Aortic smooth muscle cell (primary cell): ENCODE results near the gene PMIS2. TPM values are rescaled to one million over a fixed set of nuclear protein-coding genes. Genes with fewer than 3 reads are reported as not detected.

Source experiments
- total RNA-seq: library from RNA; depleted of rRNA; stranded (reverse); fragments of >200 nt; gene quantifications from 2 replicates; pipeline ENCODE4 v1.2.3, GENCODE V29; 2014

The PMIS2 gene
- not detected in 2 replicates for total RNA-seq

GRCh38 chr19:35585848-35586247, at the start of gene PMIS2:
TSS of gene PMIS2 (plus strand) at chr19:35586173. CDS start at chr19:35586260, 87 bp downstream.

GRCh38 chr19:35545001-35545854, 40.7 kb upstream of the PMIS2 start, which contains the start of gene TMEM147:
TSS of gene TMEM147 (plus strand) at chr19:35545626. CDS start at chr19:35545740, 114 bp downstream.

GRCh38 chr19:35563207-35563829, 22.7 kb upstream of the PMIS2 start, which contains the start of gene ATP4A:
TSS of gene ATP4A (minus strand) at chr19:35563658. CDS start at chr19:35563629, 29 bp downstream.

GRCh38 chr19:35612559-35613321, 26.8 kb downstream of the PMIS2 start, which contains the start of gene HAUS5:
TSS of gene HAUS5 (plus strand) at chr19:35612735. CDS start at chr19:35612795, 60 bp downstream.

GRCh38 chr19:35628565-35629331, 42.8 kb downstream of the PMIS2 start, which contains the start of gene RBM42:
TSS of gene RBM42 (plus strand) at chr19:35629036. CDS start at chr19:35629154, 118 bp downstream.

Other genes starting within 250 kb of the PMIS2 start
- not detected in 2 replicates for gene FFAR1, start 238.3 kb upstream of the PMIS2 start, total RNA-seq
- not detected in 2 replicates for gene FFAR3, start 227.7 kb upstream of the PMIS2 start, total RNA-seq
- not detected in 2 replicates for gene GPR42, start 215.1 kb upstream of the PMIS2 start, total RNA-seq
- gene FFAR2, start 137.9 kb upstream of the PMIS2 start, total RNA-seq, result not detected in 2 replicates
- gene KRTDAP, start 95.7 kb upstream of the PMIS2 start, total RNA-seq, result not detected in 2 replicates
- 0.53 and 2.3 TPM in 2 replicates for gene DMKN, start 72.5 kb upstream of the PMIS2 start, total RNA-seq
- gene SBSN, start 57.9 kb upstream of the PMIS2 start, total RNA-seq, result 0.66 and 0.87 TPM in 2 replicates
- not detected in 2 replicates for gene GAPDHS, start 52.7 kb upstream of the PMIS2 start, total RNA-seq
- gene TMEM147, start 40.5 kb upstream of the PMIS2 start, total RNA-seq, result 73.3 and 90.4 TPM in 2 replicates
- not detected in 2 replicates for gene ATP4A, start 22.5 kb upstream of the PMIS2 start, total RNA-seq
- 4.4 and 6.7 TPM in 2 replicates for gene HAUS5, start 26.6 kb downstream of the PMIS2 start, total RNA-seq
- gene RBM42, start 42.9 kb downstream of the PMIS2 start, total RNA-seq, result 36.8 and 38.8 TPM in 2 replicates
- gene ETV2, start 55.6 kb downstream of the PMIS2 start, total RNA-seq, result 0.12 and 0.26 TPM in 2 replicates
- gene COX6B1, start 62.1 kb downstream of the PMIS2 start, total RNA-seq, result 462 and 513 TPM in 2 replicates
- not detected in 2 replicates for gene UPK1A, start 80.3 kb downstream of the PMIS2 start, total RNA-seq
- gene ZBTB32, start 118.4 kb downstream of the PMIS2 start, total RNA-seq, result not detected in 2 replicates
- gene KMT2B, start 131.8 kb downstream of the PMIS2 start, total RNA-seq, result 3.6 and 5.9 TPM in 2 replicates
- gene IGFLR1, start 156.3 kb downstream of the PMIS2 start, total RNA-seq, result 1.1 TPM in 2 replicates
- 7.3 and 10.3 TPM in 2 replicates for gene U2AF1L4, start 159.2 kb downstream of the PMIS2 start, total RNA-seq
- 16.8 and 17.2 TPM in 2 replicates for gene PSENEN, start 159.5 kb downstream of the PMIS2 start, total RNA-seq
- 6.7 and 7.0 TPM in 2 replicates for gene LIN37, start 162.4 kb downstream of the PMIS2 start, total RNA-seq
- 55.8 and 106 TPM in 2 replicates for gene HSPB6, start 170.9 kb downstream of the PMIS2 start, total RNA-seq
- gene PROSER3, start 172.0 kb downstream of the PMIS2 start, total RNA-seq, result 3.6 and 4.7 TPM in 2 replicates
- 2.9 and 3.2 TPM in 2 replicates for gene ARHGAP33, start 189.4 kb downstream of the PMIS2 start, total RNA-seq
- not detected in 2 replicates for gene PRODH2, start 226.7 kb downstream of the PMIS2 start, total RNA-seq